Liver (tissue), 9 donors: ENCODE results near the gene ZBTB47. TPM values are rescaled to one million over a fixed set of nuclear protein-coding genes. Genes with fewer than 3 reads are reported as not detected.
A peak's percentile ranks its signal among the peaks of the same experiment; 100 is the strongest.

Source experiments
- DNase-seq: peaks from one replicate; pipeline ENCODE4 v3.0.0-alpha.2; 2017; ENCODE audit warnings: low spot score
- H3K27ac ChIP-seq, 2 donors: one replicate each; pipeline ENCODE4 v1.7.0; 2013; ENCODE audit warnings: inconsistent platforms in 2 of 2, low read length in 2 of 2, control low read depth in 1 of 2, low read depth in 1 of 2, mild to moderate bottlenecking in 1 of 2
- H3K27me3 ChIP-seq, 4 donors: one replicate each; pipeline versions ENCODE4 v1.6.1 to v1.7.0; 2013; ENCODE audit warnings: low read length in 3 of 4, inconsistent platforms in 1 of 4, mild to moderate bottlenecking in 1 of 4, moderate library complexity in 1 of 4; ENCODE audit not compliant: control insufficient read depth in 4 of 4, insufficient read depth in 4 of 4
- H3K36me3 ChIP-seq, 4 donors: one replicate each; pipeline versions ENCODE4 v1.6.1 to v1.7.0; 2013; ENCODE audit warnings: low read length in 3 of 4, mild to moderate bottlenecking in 3 of 4, low read depth in 1 of 4, moderate library complexity in 1 of 4; ENCODE audit not compliant: control insufficient read depth in 4 of 4, insufficient read depth in 3 of 4
- H3K4me1 ChIP-seq, 4 donors: one replicate each; pipeline versions ENCODE4 v1.6.1 to v1.7.0; 2013; ENCODE audit warnings: low read length in 3 of 4, mild to moderate bottlenecking in 3 of 4, moderate library complexity in 1 of 4; ENCODE audit not compliant: control insufficient read depth in 4 of 4, insufficient read depth in 4 of 4
- H3K4me3 ChIP-seq, 3 donors: one replicate each; pipeline versions ENCODE4 v1.6.1 to v1.7.0; 2013; ENCODE audit warnings: low read length in 3 of 3, control low read depth in 1 of 3, low read depth in 1 of 3, mild to moderate bottlenecking in 1 of 3
- H3K9ac ChIP-seq, 2 donors: one replicate each; pipeline ENCODE4 v1.7.0; 2013; ENCODE audit warnings: low read length in 2 of 2, mild to moderate bottlenecking in 2 of 2, moderate library complexity in 2 of 2, control low read depth in 1 of 2, low read depth in 1 of 2
- H3K9me3 ChIP-seq, 4 donors: one replicate each; pipeline versions ENCODE4 v1.6.1 to v1.7.0; 2013; ENCODE audit warnings: low read length in 3 of 4; ENCODE audit not compliant: control insufficient read depth in 4 of 4
- EGR1 ChIP-seq, 2 donors: IDR thresholded peaks; 2 replicates each; pipeline ENCODE4 v1.6.1; 2016 to 2018; ENCODE audit warnings: antibody characterized with exemption in 2 of 2, low read depth in 2 of 2
- FOXA1 ChIP-seq: IDR thresholded peaks from 2 replicates; pipeline ENCODE4 v1.6.1; 2016; ENCODE audit warnings: antibody characterized with exemption
- FOXA2 ChIP-seq: IDR thresholded peaks from 2 replicates; pipeline ENCODE4 v1.6.1; 2016; ENCODE audit warnings: antibody characterized with exemption
- GABPA ChIP-seq, 2 donors: IDR thresholded peaks in 1 of 2; conservative IDR thresholded peaks in 1 of 2; 2 replicates each; pipeline ENCODE4 v1.6.1; 2016; ENCODE audit warnings: antibody characterized with exemption in 2 of 2, mild to moderate bottlenecking in 1 of 2, moderate library complexity in 1 of 2
- HNF4A ChIP-seq, 2 donors: conservative IDR thresholded peaks; 2 replicates each; pipeline ENCODE4 v1.6.1; 2016; ENCODE audit warnings: antibody characterized with exemption in 2 of 2, mild to moderate bottlenecking in 2 of 2
- JUND ChIP-seq, 2 donors: IDR thresholded peaks; 2 replicates each; pipeline ENCODE4 v1.6.1; 2016; ENCODE audit warnings: antibody characterized with exemption in 2 of 2
- NR2F2 ChIP-seq: IDR thresholded peaks from 2 replicates; pipeline ENCODE4 v1.6.1; 2016; ENCODE audit warnings: antibody characterized with exemption
- RXRA ChIP-seq, 2 donors: IDR thresholded peaks; 2 replicates each; pipeline ENCODE4 v1.6.1; 2017 to 2018; ENCODE audit warnings: antibody characterized with exemption in 2 of 2, mild to moderate bottlenecking in 1 of 2
- TAF1 ChIP-seq: conservative IDR thresholded peaks from 2 replicates; pipeline ENCODE4 v1.6.1; 2016; ENCODE audit warnings: antibody characterized with exemption, mild to moderate bottlenecking
- YY1 ChIP-seq: IDR thresholded peaks from 2 replicates; pipeline ENCODE4 v1.6.1; 2016; ENCODE audit warnings: antibody characterized with exemption, mild to moderate bottlenecking
- WGBS: extraction: QIAGEN DNeasy Blood & Tissue Kit; methylation state at CpG from one replicate; pipeline ENCODE4 v1.1.7; 2013; 5-methylcytosine and 5-hydroxymethylcytosine counted together
- polyA plus RNA-seq, 2 donors: library from polyadenylated mRNA; stranded (reverse) in 1 of 2; unstranded in 1 of 2; fragments of 200-250 nt in 1 of 2; fragments of >200 nt in 1 of 2; fragmentation: Nextera tagmentation in 1 of 2; extraction: Ambion mirVana in 1 of 2; gene quantifications; one replicate each; pipeline versions ENCODE4 v1.2.1 to v1.2.3, GENCODE V29; 2013 to 2015
- total RNA-seq, 2 donors: library from RNA; depleted of rRNA; stranded (reverse); fragments of >200 nt; gene quantifications; one replicate each; pipeline ENCODE4 v1.2.3, GENCODE V29; 2014
- TF ChIP-seq, protein P1 (sequence below): IDR thresholded peaks from 2 replicates; pipeline ENCODE4 v1.6.1; 2016; ENCODE audit warnings: antibody characterized with exemption, mild to moderate bottlenecking
- TF ChIP-seq, protein P2 (sequence below): IDR thresholded peaks from 2 replicates; pipeline ENCODE4 v1.6.1; 2016; ENCODE audit warnings: antibody characterized with exemption
- TF ChIP-seq, protein P3 (sequence below): IDR thresholded peaks from 2 replicates; pipeline ENCODE4 v1.6.1; 2016; ENCODE audit warnings: antibody characterized with exemption
- TF ChIP-seq, protein P4 (sequence below): fragments of 150-350 bp; IDR thresholded peaks from 2 replicates; pipeline ENCODE4 v1.5.1; 2017; ENCODE audit warnings: improper control_type of control experiment, low read depth, low read length; ENCODE audit not compliant: missing input control
- TF ChIP-seq, protein P5 (sequence below): IDR thresholded peaks from 2 replicates; pipeline ENCODE4 v1.6.1; 2016; ENCODE audit warnings: antibody characterized with exemption
- donor health status: healthy.
- donor health status: healthy.
- donor health status: healthy.
- donor health status: healthy.
- donor health status: healthy.

ZBTB47 gene
- total and polyA plus RNA-seq, 4 donors, result 0.42 to 7.4 (median 4.2) TPM

DNA sequence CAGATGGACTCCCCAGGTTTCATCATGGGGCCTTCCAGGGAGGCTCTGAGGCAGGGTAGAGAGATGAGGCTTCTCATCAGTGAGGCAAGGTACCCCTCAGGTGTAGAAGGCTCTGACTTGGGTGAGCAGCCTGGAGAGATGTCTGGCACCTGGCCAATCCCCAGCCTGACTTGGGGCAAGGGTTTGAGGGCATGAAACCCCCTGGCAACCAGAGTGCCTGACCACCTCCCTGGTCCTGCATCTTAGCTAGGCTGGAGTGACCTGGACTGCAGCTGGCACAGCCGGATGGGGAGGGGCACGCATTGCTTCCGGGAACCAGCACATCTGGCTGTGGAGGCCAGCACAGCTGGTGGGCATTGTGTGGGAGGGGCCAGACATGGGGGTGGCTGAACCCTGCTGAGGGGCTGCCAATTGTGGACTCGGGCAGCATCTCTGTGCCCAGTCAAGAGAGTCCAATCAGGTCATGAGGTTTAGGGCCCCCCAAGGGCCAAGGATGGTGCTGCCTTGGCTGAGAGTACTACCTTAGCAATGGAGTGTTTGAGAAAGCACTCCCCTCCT lies 1.9 kb downstream of the ZBTB47 start (continued):
- TF ChIP-seq, protein P1, sequence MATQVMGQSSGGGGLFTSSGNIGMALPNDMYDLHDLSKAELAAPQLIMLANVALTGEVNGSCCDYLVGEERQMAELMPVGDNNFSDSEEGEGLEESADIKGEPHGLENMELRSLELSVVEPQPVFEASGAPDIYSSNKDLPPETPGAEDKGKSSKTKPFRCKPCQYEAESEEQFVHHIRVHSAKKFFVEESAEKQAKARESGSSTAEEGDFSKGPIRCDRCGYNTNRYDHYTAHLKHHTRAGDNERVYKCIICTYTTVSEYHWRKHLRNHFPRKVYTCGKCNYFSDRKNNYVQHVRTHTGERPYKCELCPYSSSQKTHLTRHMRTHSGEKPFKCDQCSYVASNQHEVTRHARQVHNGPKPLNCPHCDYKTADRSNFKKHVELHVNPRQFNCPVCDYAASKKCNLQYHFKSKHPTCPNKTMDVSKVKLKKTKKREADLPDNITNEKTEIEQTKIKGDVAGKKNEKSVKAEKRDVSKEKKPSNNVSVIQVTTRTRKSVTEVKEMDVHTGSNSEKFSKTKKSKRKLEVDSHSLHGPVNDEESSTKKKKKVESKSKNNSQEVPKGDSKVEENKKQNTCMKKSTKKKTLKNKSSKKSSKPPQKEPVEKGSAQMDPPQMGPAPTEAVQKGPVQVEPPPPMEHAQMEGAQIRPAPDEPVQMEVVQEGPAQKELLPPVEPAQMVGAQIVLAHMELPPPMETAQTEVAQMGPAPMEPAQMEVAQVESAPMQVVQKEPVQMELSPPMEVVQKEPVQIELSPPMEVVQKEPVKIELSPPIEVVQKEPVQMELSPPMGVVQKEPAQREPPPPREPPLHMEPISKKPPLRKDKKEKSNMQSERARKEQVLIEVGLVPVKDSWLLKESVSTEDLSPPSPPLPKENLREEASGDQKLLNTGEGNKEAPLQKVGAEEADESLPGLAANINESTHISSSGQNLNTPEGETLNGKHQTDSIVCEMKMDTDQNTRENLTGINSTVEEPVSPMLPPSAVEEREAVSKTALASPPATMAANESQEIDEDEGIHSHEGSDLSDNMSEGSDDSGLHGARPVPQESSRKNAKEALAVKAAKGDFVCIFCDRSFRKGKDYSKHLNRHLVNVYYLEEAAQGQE, result no peak

DNA sequence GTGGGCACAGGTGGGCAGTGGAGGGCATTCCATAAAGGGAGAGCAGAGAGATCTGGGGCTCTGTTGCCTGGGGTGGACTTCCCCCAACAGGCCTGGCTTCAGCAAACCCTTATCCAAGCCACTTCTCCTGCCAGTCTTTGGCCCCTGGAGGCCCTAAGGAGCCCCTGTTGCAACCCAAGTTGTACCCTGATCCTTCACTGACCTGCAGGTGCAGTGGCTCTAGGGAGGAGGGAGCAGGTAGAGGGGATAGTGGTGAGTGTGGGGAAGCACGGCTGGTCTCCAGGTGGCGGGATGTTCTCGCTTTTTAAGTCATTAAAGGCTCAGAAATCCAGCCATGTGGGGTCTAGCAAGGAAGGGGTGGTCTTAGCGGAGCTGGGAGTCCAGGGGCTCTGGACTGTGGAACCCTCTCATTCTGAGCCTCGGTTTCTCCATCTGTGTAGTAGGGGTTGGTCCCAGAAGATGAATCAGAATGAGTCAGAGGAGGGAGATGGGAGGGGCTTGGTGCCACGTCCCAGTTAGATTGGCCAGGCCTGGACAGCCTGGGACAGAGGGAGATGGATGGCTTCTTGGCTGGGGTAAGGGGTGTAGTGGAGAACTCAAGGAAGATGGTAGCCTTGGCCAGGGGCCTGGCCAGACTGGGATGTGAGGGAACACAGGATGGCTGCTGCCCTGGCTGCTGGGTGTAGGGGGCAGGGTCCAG lies 2.6 kb downstream of the ZBTB47 start:
- Histone ChIP-seq H3K27me3 (no peaks in the 10 kb centered on the region), H3K4me1 (peaks cover 5 to 13% (median 11%) of the 10 kb centered on the region in 4 donors), H3K27ac (no peak overlapping the region), H3K4me3 (no peak overlapping the region), H3K9me3 (no peaks in the 10 kb centered on the region), H3K9ac (no peak overlapping the region), H3K36me3 (peaks cover 0 to 4% (median 1%) of the 10 kb centered on the region in 4 donors)
- 92% methylated on average over 6 of the region's 6 CpGs for WGBS
- TF ChIP-seq NR2F2 (no peak), FOXA2 (no peak), TAF1 (no peak), YY1 (no peak), JUND (IDR thresholded peaks at IDR 0.05) (no peak), RXRA (IDR thresholded peaks at IDR 0.05) (no peak), GABPA (IDR thresholded peaks at IDR 0.05 in 1 of 2, conservative IDR thresholded peaks at IDR 0.05 in 1 of 2) (no peak), EGR1 (IDR thresholded peaks at IDR 0.05; ENCODE audit: low read depth in 2 of 2) (no peak)
- TF ChIP-seq, protein P2, sequence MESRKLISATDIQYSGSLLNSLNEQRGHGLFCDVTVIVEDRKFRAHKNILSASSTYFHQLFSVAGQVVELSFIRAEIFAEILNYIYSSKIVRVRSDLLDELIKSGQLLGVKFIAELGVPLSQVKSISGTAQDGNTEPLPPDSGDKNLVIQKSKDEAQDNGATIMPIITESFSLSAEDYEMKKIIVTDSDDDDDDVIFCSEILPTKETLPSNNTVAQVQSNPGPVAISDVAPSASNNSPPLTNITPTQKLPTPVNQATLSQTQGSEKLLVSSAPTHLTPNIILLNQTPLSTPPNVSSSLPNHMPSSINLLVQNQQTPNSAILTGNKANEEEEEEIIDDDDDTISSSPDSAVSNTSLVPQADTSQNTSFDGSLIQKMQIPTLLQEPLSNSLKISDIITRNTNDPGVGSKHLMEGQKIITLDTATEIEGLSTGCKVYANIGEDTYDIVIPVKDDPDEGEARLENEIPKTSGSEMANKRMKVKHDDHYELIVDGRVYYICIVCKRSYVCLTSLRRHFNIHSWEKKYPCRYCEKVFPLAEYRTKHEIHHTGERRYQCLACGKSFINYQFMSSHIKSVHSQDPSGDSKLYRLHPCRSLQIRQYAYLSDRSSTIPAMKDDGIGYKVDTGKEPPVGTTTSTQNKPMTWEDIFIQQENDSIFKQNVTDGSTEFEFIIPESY, result no peak
- TF ChIP-seq, protein P3, sequence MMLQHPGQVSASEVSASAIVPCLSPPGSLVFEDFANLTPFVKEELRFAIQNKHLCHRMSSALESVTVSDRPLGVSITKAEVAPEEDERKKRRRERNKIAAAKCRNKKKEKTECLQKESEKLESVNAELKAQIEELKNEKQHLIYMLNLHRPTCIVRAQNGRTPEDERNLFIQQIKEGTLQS, result no peak
- peak; percentile 33 for DNase-seq

DNA sequence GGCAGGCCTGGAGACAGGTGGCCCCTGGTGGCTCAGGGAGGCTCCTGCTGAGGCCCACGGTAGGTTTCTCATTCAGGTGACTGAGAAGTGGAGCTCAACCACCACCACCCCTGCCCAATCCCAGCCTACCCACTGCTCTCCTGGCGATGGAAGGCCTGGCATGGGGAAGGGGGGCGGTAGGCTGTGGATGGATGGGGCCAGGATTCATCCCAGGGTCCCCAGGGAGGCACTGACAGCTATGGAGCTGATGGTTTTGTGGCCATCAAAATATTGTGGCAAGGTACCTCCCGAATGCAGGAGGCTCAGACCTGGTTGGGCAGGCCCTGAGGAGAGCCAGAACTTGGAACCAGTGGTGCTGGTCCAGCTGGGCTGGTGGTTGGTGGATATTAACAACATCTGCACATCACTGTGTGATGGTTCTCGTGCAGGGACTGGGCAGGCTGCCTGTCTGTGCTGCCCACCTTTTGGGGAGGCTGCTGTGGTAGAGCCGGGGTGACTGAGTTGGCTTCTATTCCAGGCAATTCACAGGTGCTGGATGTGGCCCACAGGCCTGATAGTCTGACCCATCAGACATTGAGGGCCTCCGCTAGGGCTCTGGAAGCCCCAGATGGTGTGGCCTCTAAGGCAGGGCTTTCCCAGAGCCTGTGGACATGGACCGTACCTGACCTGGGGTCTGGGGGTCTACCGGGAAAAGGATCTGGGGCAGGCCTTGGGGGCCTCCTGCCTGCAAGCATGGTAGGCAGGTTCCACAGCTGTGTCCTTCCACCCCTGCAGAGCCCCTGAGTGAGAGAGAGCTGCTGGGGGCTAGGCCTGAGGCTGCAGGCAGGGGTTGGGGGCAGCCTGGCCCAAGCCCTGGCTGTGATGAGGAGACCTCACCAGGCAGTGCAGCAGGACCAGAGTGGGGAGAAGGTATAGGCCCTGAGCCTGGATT lies 3.4 kb downstream of the ZBTB47 start:
- TF ChIP-seq, protein P4, sequence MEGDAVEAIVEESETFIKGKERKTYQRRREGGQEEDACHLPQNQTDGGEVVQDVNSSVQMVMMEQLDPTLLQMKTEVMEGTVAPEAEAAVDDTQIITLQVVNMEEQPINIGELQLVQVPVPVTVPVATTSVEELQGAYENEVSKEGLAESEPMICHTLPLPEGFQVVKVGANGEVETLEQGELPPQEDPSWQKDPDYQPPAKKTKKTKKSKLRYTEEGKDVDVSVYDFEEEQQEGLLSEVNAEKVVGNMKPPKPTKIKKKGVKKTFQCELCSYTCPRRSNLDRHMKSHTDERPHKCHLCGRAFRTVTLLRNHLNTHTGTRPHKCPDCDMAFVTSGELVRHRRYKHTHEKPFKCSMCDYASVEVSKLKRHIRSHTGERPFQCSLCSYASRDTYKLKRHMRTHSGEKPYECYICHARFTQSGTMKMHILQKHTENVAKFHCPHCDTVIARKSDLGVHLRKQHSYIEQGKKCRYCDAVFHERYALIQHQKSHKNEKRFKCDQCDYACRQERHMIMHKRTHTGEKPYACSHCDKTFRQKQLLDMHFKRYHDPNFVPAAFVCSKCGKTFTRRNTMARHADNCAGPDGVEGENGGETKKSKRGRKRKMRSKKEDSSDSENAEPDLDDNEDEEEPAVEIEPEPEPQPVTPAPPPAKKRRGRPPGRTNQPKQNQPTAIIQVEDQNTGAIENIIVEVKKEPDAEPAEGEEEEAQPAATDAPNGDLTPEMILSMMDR, result no peak
- TF ChIP-seq FOXA1 (no peak), GABPA (IDR thresholded peaks at IDR 0.05 in 1 of 2, conservative IDR thresholded peaks at IDR 0.05 in 1 of 2) (no peak), JUND (IDR thresholded peaks at IDR 0.05) (no peak), HNF4A (conservative IDR thresholded peaks at IDR 0.05) (no peak)
- TF ChIP-seq, protein P1, result no peak
- TF ChIP-seq, protein P5, sequence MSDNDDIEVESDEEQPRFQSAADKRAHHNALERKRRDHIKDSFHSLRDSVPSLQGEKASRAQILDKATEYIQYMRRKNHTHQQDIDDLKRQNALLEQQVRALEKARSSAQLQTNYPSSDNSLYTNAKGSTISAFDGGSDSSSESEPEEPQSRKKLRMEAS, result no peak
- WGBS, result 93% methylated on average over 9 of the region's 9 CpGs
- no peaks in the 10 kb centered on the region for H3K27me3 ChIP-seq
- peaks cover 5 to 13% (median 11%) of the 10 kb centered on the region in 4 donors for H3K4me1 ChIP-seq
- H3K27ac ChIP-seq, result no peak overlapping the region
- no peaks in the 10 kb centered on the region for H3K9me3 ChIP-seq
- DNase-seq, result no peak
- no peak overlapping the region for H3K9ac ChIP-seq
- no peak overlapping the region for H3K4me3 ChIP-seq
- H3K36me3 ChIP-seq, result peaks cover 0 to 4% (median 1%) of the 10 kb centered on the region in 4 donors
